Right ventricle myocardium superior (tissue), 1 donor: ENCODE results near the gene SRRD. TPM values are rescaled to one million over a fixed set of nuclear protein-coding genes. Genes with fewer than 3 reads are reported as not detected.

Experiments
- ATAC-seq: fragments of 200-7000 bp; cut with Tn5 transposase; one replicate; pipeline ENCODE4 v1.9.1; 2020; ENCODE audit warnings: mild to moderate bottlenecking; ENCODE audit not compliant: poor library complexity
- DNase-seq: peaks from one replicate; pipeline ENCODE4 v3.0.0-alpha.2; 2020
- intact Hi-C: fragments of 100-400 bp; cut with DNase I; formaldehyde crosslinking; loops from one replicate; pipeline ENCODE4 v1.11.2; 2022
- total RNA-seq: library from RNA; stranded (reverse); fragmentation: NEBNext Ultra II Directional; extraction: Animal tissue kit (Norgen Biotek cat#: 25700); gene quantifications from one replicate; pipeline ENCODE4 v1.2.1, GENCODE V29; 2021
- donor health status: DM: no; HTN: yes; CAD: no; lungs with severe emphysema.

Gene SRRD
- total RNA-seq, 1 donor from 2014 or later = 23.2 TPM

- no peak for DNase-seq
- no peak for ATAC-seq
- intact Hi-C loops = no loop called here
Measured at GRCh38 chr22:26477341-26477731, 6.3 kb upstream of the SRRD start.

- ATAC-seq (no peak), DNase-seq (no peak)
- intact Hi-C loops = no loop called here
Measured at GRCh38 chr22:26479043-26479791, 4.5 kb upstream of the SRRD start.

GRCh38 chr22:26479792-26480610 lies 3.7 kb upstream of the SRRD start:
- intact Hi-C loops = loop anchor here (5.0 kb wide), 1 partner anchor 112 kb away; the partner anchor contains the start of gene TPST2
- ATAC-seq = no peak
- DNase-seq = no peak

- intact Hi-C loops = loop anchor here (5.0 kb wide), 1 partner anchor 112 kb away; the partner anchor contains the start of gene TPST2
- no peak for DNase-seq
- ATAC-seq = no peak
Measured at GRCh38 chr22:26480611-26480932, 3.1 kb upstream of the SRRD start.

- no peak for DNase-seq
- intact Hi-C loops = loop anchor here (5.0 kb wide), 1 partner anchor 111 kb away; the partner anchor contains the start of gene TPST2
- no peak for ATAC-seq
Measured at GRCh38 chr22:26481112-26481693, 2.5 kb upstream of the SRRD start.

GRCh38 chr22:26481694-26482093 lies 2.0 kb upstream of the SRRD start:
- DNase-seq = no peak
- intact Hi-C loops = loop anchor here (5.0 kb wide), 1 partner anchor 111 kb away; the partner anchor contains the start of gene TPST2
- ATAC-seq = no peak

DNA sequence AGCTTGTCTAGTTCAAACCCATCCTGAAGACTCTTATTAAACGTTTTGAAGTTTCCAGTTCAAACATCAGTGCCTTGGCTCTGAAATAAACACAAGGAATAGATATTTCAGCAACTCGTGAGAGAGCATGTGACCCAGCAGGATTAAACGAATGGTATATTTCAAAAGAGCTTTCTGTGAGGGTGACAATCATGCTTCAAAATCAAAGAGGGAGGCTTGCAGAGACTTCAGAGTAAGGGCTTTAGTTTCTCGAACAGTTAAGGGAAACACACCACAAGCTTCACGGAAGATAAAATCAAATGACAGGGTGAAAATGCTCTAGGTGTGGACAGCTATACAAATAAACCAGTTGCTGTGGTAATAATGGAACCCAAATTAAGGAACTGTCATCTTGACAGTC lies 1.5 kb upstream of the SRRD start:
- no peak for ATAC-seq
- no peak for DNase-seq
- intact Hi-C loops = loop anchor here (5.0 kb wide), 1 partner anchor 110 kb away; the partner anchor contains the start of gene TPST2

DNA sequence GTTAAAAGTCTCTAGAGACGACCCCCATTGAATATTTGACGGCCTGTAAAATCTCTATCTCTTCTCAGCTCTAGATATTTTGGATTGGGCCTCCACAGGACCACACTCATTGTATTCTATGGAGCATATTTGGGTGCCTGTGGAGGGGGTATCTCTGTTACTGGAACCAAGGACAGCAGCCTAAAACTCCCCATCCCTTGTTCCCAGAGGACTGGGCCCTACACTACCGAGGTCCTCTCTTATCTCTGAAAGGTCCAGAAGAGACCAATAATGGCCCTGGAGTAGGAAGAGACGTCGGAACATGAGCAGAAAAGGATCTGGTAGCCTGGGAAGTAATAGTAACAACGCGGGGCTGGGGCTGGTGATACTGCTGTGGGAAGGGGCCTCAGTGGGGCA lies 636 bp upstream of the SRRD start:
- intact Hi-C loops = loop anchor here (5.0 kb wide), 1 partner anchor 109 kb away; the partner anchor contains the start of gene TPST2

GRCh38 chr22:26484360-26484706 lies 656 bp downstream of the SRRD start:
- DNase-seq = no peak
- intact Hi-C loops = loop anchor here (5.0 kb wide), 1 partner anchor 108 kb away; the partner anchor contains the start of gene TPST2

More for the DNA sequence above, 636 bp upstream of the SRRD start:
- ATAC-seq (no peak), DNase-seq (no peak)

GRCh38 chr22:26485013-26485412 lies 1.3 kb downstream of the SRRD start:
- ATAC-seq (no peak), DNase-seq (no peak)
- intact Hi-C loops = no loop called here

More at GRCh38 chr22:26484360-26484706, 656 bp downstream of the SRRD start:
- ATAC-seq = no peak

DNA sequence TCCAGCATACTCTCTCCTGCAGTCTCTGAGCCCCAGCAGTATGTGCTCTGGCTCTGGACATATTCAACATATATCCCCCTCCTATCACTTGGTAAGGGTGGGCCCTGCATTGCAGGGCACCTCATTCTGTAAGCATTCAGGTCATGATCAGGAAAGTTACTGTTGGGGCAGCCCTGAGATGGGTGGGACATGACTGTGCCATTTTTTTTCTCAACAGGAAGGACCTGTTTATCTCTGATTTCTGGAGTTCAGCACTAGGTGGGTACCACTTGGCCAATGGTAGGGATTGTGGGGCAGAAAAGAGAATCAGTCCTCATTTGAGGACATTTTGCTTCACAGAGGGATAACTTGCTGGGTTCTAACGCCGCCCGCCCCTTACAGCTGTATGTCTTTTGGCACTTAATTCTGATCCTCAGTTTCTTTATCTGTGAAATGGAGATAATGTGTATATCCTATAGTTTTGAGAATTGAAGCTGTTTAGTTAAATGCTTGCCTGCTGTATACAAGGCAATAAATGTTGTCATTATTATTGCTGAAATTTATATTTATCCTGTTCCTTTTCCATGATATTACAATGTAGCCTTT lies 2.2 kb downstream of the SRRD start:
- DNase-seq (no peak), ATAC-seq (no peak)
- intact Hi-C loops = no loop called here

DNA sequence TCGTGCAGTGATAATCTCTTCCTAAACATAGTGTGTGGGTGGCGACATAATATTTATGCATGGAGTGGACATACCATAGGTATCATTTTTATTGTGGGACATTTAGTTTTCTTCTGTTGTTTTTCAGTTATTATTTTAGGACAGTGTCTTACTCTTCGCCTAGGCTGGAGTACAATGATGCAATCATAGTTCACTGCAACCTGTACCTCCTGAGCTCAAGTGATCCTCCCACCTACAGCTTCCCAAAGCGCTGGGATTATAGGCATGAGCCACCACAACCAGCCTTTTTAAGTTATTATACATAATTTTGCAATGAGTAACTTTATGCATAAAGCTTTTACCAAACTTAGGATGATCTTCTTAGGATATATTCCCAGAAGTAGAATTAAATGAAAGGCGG lies 2.7 kb downstream of the SRRD start:
- ATAC-seq (no peak), DNase-seq (no peak)
- intact Hi-C loops = no loop called here

DNA sequence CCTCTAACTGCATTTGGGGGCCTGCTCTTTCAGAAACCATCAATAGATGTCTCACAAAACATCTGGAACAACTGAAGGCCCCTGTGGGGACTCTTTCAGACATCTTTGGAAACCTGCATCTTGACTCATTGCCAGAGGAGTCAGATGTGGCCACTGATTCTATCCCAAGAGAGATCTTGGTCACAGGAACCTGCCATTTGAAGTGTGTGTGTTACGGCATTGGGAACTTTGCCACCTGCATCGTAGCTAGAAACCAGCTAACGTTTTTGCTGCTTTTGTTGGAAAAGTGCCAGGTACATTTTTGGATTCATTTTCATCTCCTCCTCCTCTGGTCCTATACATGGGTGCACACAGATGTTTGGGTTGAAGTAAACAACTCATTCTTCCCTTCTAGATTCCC lies 4.3 kb downstream of the SRRD start:
- ATAC-seq = no peak
- intact Hi-C loops = no loop called here
- no peak for DNase-seq

DNA sequence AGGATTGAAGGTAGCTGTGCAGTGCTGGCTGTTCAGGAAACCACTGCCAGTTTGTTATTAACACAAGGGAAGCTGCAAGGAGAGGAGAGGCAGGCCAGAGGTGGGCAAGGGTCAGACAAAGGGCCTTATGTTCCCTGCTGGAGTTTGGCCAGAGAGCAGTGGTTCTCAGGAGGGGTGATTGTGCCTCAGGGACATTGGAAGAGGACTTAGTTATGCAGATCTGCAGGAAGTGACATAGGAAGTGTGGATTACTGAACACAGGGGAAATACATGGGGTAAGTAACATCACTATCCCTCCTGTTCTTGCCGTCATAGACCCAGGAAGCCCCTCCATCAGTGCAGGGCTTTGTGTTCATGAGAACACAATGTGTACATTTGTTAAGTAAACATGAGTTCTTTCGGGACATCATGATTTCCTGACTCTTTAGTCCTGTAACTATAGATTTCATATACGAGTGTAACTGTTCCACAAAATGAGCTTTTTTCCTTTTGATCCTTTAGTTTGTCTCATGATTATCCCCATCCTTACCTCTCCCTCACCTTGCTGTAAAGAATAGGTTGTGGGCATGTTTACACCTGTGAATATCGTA lies 5.9 kb downstream of the SRRD start:
- intact Hi-C loops = no loop called here
- ATAC-seq (no peak), DNase-seq (no peak)

DNA sequence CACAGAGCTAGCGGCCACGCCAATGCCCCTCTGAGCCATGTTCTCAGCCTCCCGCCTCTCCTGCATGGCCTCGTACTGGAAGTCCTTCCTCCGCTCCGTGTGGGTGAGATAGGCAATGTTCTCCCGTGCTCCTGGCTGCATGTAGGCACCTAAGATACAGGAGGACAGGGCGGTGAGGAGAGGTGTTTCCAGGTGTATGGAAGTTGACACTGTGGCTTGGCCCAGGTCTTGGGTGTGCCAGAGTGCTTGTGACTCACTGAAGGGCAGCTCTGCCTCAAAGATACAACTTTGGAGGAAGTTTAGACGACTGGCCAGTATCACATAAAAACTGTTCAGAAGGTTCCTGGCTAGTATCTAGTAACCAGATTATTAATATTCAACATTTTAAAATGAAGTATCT lies 8.5 kb downstream of the SRRD start:
- ATAC-seq (no peak), DNase-seq (no peak)
- intact Hi-C loops = no loop called here

DNA sequence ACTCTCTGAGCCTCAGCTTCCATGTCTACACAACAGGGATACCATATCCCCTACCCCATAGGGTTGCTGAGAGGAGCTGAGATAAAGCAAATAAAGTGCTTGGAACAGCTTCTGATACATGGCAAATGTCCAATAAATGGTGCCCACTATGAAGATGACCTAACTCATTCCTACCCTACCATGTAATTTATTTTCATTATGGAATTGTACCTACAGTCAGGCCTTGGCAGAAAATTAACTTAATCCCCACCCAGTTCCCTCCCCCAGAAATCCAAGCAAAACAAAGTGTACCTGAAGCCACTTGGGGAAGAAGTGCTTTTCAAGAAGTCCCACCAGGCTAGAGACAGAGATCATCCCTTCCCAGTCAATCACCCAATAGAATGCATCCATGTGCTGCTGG lies 10.8 kb downstream of the SRRD start:
- DNase-seq (no peak), ATAC-seq (no peak)
- intact Hi-C loops = no loop called here

DNA sequence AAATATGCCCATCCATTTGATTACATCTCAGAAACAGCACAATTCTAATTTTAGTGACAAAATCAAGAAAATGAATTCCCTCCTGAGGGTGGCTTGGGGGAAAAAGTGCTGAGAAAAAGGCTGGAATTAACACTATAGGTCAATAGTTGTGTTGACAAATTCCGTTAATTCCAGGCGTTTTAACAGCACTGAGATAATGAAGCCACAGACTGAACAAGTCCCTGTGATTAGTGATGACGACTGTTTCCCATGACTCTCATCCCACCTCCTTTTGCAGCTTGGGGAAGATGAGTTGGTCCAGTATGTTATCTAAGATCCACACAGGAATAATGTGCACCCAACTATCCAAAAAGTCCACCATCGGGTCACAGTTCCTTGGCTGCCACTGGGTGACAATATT lies 12.8 kb downstream of the SRRD start:
- DNase-seq (no peak), ATAC-seq (no peak)
- intact Hi-C loops = no loop called here

DNA sequence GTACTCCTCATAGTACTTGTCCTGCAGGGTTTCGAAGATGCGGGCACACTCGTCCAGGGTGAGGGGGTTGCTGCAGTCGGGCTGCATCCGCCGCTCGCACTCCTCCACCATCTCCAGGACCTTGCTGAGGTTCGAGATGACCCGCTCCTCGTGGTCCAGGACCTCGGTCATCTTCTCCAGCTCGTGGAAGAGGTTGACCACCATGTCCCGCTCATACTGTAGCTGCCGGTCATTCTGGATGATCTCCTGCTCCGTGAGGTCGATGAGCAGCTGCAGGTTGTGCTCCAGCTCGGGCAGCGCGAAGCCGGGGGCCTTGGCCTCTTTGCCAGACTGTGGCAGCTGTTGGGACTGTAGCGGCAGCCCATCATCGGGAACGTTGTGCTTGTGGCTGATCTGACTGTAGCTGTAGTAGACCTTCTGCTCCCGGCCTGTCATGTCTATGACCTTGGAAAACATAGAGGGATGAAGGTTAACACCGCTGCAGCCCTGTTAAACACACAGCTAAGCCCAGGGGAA lies 15.6 kb downstream of the SRRD start:
- intact Hi-C loops = no loop called here
- ATAC-seq (no peak), DNase-seq (no peak)

- ATAC-seq (no peak), DNase-seq (no peak)
- intact Hi-C loops = no loop called here
Measured at GRCh38 chr22:26501996-26502395, 18.3 kb downstream of the SRRD start.
